AG10803 (cell line): ENCODE data around the gene MTF1.
A peak's percentile ranks its signal among the peaks of the same experiment; 100 is the strongest.

Source experiments
- DNase-seq: peaks from one replicate; pipeline ENCODE4 v3.0.0; 2010; ENCODE audit warnings: low read depth
- H3K4me3 ChIP-seq: 2 replicates; pipeline ENCODE4 v1.5.1; 2011; ENCODE audit warnings: mild to moderate bottlenecking, low read length, control low read depth
- TF ChIP-seq, protein P1 (sequence below): conservative IDR thresholded peaks from 2 replicates; pipeline ENCODE4 v1.5.1; 2011; ENCODE audit warnings: mild to moderate bottlenecking, low read length, control low read depth, inconsistent platforms

The MTF1 gene

DNA sequence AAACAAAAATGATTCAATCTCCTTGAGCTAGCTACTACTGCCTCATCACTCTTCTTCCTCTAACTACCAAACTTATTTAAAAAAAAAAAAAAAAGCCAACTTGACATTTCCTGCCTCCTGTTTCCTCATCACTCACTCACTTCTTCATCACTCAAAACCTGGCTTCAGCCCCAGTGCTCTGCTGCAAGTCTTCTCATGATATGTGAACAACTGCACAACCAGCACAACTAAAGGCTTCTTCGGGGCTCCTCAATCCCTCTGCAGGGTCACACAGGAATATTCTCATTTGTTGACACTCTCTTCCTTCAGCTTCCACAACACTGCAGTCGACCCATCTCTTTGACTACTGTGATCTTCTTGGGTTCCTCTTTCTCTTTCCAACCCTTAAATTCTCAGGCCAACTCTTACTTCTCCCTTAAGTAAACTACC lies 7.6 kb downstream of the MTF1 start:
- peak; percentile 32 for DNase-seq
- TF ChIP-seq, protein P1, sequence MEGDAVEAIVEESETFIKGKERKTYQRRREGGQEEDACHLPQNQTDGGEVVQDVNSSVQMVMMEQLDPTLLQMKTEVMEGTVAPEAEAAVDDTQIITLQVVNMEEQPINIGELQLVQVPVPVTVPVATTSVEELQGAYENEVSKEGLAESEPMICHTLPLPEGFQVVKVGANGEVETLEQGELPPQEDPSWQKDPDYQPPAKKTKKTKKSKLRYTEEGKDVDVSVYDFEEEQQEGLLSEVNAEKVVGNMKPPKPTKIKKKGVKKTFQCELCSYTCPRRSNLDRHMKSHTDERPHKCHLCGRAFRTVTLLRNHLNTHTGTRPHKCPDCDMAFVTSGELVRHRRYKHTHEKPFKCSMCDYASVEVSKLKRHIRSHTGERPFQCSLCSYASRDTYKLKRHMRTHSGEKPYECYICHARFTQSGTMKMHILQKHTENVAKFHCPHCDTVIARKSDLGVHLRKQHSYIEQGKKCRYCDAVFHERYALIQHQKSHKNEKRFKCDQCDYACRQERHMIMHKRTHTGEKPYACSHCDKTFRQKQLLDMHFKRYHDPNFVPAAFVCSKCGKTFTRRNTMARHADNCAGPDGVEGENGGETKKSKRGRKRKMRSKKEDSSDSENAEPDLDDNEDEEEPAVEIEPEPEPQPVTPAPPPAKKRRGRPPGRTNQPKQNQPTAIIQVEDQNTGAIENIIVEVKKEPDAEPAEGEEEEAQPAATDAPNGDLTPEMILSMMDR, result no peak
- no peak overlapping the region for H3K4me3 ChIP-seq

DNA sequence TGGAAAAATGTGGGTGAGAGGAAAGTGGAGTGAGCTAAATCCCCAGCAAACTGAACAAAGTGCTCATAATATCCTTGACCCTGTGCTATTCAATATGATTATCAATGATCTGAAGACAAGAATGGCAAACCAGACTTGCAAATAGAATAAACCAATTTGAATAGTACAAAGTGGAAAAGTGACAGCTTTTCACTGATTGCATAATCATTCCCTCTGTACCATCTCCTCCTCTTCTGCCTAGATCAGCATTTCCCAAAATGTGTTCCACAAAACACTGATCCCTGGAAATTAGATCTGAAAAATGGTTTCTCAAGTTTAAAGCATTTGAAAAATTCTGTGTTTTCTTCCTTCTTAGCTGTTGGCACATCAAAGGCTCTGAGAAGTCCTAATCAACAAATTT lies 8.1 kb downstream of the MTF1 start:
- DNase-seq, result no peak
- H3K4me3 ChIP-seq, result no peak overlapping the region
- TF ChIP-seq, protein P1, result no peak

DNA sequence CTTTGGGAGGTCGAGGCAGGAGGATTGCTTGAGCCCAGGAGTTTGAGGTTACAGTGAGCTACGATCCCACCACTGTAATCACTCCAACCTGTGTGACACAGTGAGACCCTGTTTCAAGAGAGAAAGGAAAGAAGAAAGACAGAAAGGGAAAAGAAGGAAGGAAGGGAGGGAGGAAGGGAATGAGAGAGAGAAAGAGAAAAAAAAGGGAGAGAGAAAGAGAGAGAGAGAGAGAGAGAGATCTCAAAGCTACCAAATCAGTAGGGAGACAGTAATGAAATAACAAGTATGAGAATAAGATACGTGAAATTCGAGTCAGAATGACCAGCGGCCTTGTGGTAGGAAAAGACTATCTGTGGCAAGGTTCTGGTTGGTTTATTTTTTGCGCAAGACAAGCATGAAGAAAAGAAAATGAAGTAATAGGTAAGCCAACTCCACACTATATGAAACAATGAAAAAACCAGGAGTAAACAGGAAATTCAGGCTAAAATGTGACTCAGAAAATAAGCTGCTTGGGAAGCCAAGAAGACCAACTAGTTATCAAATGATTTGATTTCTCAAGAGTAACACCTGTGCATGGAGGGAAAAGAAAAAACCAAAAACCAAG lies 8.9 kb downstream of the MTF1 start:
- H3K4me3 ChIP-seq, result no peak overlapping the region
- DNase-seq, result no peak
- TF ChIP-seq, protein P1, result no peak

DNA sequence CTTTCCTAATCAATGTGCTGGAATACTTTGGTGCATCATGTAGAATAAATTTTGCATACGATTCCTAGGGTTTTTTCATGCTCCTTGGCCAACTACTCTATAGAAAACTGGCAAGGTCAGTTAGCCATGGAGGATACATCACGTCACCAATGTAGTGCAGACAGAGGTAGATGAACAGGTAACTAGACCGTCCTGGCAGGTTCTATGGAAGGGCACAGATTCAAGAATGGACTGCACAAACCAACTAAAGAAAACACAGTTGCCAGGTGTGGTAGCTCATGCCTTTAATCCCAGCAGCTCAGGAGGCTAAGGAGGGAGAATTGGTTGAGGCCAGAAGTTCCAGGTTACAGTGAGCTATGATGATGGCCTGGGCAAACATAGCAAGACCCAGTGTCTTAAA lies 9.9 kb downstream of the MTF1 start:
- H3K4me3 ChIP-seq, result no peak overlapping the region
- TF ChIP-seq, protein P1, result no peak
- no peak for DNase-seq

DNA sequence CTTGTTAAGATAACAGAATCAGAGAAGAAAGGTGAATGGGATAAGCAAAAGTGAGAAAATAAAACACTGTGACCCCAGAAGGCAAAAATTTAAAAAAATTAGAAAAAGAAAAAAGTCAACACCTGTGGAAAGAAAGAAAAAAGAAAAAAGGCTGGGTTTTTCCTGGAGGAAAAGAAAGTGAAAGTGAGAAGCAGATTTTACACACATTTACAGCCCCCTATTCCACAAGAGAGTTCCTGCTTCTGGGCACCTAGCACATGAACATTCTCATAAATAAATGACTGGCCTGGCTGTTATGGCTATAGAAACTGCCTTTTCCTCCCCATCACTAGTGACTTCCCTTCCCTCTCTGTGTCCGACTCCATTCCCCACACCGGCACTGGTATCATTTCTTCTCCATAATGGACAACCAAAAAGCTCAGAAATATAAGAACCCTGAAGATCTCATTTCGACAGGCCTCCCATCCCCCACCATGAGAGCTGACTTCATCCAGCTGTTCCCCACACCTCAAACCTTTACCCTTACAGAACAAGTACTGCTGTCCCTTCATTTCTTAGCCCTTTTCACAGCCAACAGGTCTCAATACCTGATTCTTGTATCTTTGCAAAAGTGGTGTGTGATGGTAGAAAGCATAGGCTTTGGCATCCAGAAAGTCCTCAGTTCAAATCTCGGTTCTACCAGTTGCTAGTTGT lies 12.6 kb downstream of the MTF1 start:
- no peak for DNase-seq
- TF ChIP-seq, protein P1, result no peak
- no peak overlapping the region for H3K4me3 ChIP-seq

DNA sequence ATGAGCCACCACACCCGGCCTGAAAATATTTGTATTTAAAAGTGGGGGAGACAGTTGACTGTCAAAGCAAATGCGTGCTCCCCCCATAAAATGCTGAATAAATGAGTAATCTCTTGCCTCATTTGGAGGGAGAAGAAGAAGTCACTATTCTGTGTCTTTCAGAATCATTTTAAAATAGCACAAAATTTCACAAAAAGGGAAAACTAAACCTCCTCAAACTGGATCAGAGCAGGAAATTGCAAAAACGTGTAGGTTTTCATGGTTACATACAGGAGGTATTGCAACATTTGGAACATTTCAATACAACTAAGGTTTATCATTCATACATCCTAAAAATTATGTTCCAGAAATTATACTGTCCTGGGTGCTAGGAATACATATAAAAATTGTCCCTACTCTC lies 13.6 kb downstream of the MTF1 start:
- TF ChIP-seq, protein P1, result no peak
- DNase-seq, result peak; percentile 17
- no peak overlapping the region for H3K4me3 ChIP-seq

DNA sequence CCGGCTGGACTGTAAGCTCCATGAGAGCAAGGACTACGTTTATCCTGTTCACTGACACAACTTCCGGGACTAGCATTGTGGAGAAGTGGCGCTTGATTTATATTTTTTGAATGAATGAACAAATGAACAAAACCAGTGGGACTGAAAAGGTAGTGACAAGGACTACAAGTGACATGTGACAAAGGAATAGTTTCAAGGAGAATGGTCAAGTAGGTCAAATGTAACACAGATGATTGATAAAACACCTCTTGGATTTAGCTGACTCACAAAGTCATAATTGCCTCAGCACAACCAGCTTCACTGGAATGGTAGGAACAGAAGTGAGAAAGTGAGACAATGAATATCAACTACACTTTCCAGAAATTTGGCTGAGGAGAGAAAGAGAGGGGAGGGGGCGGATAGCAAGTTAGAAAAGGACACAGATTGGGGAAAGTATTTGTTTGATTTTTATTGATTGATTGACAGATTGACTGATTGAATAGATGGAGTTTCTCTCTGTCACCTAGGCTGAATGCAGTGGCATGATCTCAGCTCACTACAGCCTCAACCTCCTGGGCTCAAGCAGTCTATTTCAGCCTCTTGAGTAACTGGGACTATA lies 14.2 kb downstream of the MTF1 start:
- DNase-seq, result no peak
- TF ChIP-seq, protein P1, result no peak
- no peak overlapping the region for H3K4me3 ChIP-seq
